ENCODE measurements around the gene MRTFA.
"Not testable (repeated sequence)": the region's sequence is repeated elsewhere in the genome, so short reads cannot be mapped to it uniquely, and the experiment has no call there.

Gene MRTFA

GRCh38 chr22:40627612-40628011 lies 8.9 kb downstream of the MRTFA start:
- no peak for DNase-seq (ENCODE audit: low read depth in 3 of 3)

- no peak for DNase-seq (ENCODE audit: low read depth in 3 of 3)
These were observed 9.7 kb downstream of the MRTFA start for GRCh38 chr22:40626851-40627250.

GRCh38 chr22:40625794-40626193 lies 10.7 kb downstream of the MRTFA start:
- DNase-seq (ENCODE audit: low read depth in 3 of 3) = not testable (repeated sequence)

- DNase-seq (ENCODE audit: low read depth in 3 of 3) = not testable (repeated sequence)
These were observed 11.2 kb downstream of the MRTFA start for GRCh38 chr22:40625281-40625680.

- no peak for DNase-seq (ENCODE audit: low read depth in 3 of 3)
These were observed 11.7 kb downstream of the MRTFA start for GRCh38 chr22:40624770-40625169.

- no peak for DNase-seq (ENCODE audit: low read depth in 3 of 3)
These were observed 15.0 kb downstream of the MRTFA start for GRCh38 chr22:40621309-40622151.

- no peak for DNase-seq (ENCODE audit: low read depth in 3 of 3)
These were observed 16.0 kb downstream of the MRTFA start for GRCh38 chr22:40620464-40621046.

- DNase-seq (ENCODE audit: low read depth in 3 of 3) = no peak
These were observed 18.1 kb downstream of the MRTFA start for GRCh38 chr22:40618400-40618799.

- DNase-seq (ENCODE audit: low read depth in 3 of 3) = no peak
These were observed 19.9 kb downstream of the MRTFA start for GRCh38 chr22:40616578-40616977.

GRCh38 chr22:40613067-40613466 lies 23.5 kb downstream of the MRTFA start:
- no peak for DNase-seq (ENCODE audit: low read depth in 3 of 3)

GRCh38 chr22:40612291-40612751 lies 24.2 kb downstream of the MRTFA start:
- no peak for DNase-seq (ENCODE audit: low read depth in 3 of 3)

- DNase-seq (ENCODE audit: low read depth in 3 of 3) = no peak
These were observed 24.9 kb downstream of the MRTFA start for GRCh38 chr22:40611606-40612005.

- DNase-seq (ENCODE audit: low read depth in 3 of 3) = no peak
These were observed 26.1 kb downstream of the MRTFA start for GRCh38 chr22:40610329-40610850.

GRCh38 chr22:40609216-40609615 lies 27.3 kb downstream of the MRTFA start:
- no peak for DNase-seq (ENCODE audit: low read depth in 3 of 3)

GRCh38 chr22:40607506-40607905 lies 29.0 kb downstream of the MRTFA start:
- DNase-seq (ENCODE audit: low read depth in 3 of 3) = no peak

- no peak for DNase-seq (ENCODE audit: low read depth in 3 of 3)
These were observed 30.2 kb downstream of the MRTFA start for GRCh38 chr22:40606306-40606705.

GRCh38 chr22:40605761-40606160 lies 30.8 kb downstream of the MRTFA start:
- no peak for DNase-seq (ENCODE audit: low read depth in 3 of 3)

- DNase-seq (ENCODE audit: low read depth in 3 of 3) = no peak
These were observed 33.4 kb downstream of the MRTFA start for GRCh38 chr22:40603088-40603605.

GRCh38 chr22:40602231-40602630 lies 34.3 kb downstream of the MRTFA start:
- DNase-seq (ENCODE audit: low read depth in 3 of 3) = no peak

GRCh38 chr22:40599731-40600130 lies 36.8 kb downstream of the MRTFA start:
- no peak for DNase-seq (ENCODE audit: low read depth in 3 of 3)

- DNase-seq (ENCODE audit: low read depth in 3 of 3) = not testable (repeated sequence)
These were observed 37.8 kb downstream of the MRTFA start for GRCh38 chr22:40598712-40599111.

- no peak for DNase-seq (ENCODE audit: low read depth in 3 of 3)
These were observed 38.7 kb downstream of the MRTFA start for GRCh38 chr22:40597526-40598430.
